K562 (cell line): ENCODE results near the gene GGPS1. TPM values are rescaled to one million over a fixed set of nuclear protein-coding genes. Genes with fewer than 3 reads are reported as not detected.

Experiments
- ATAC-seq: fragments of 200-7000 bp; cut with Tn5 transposase; 3 replicates; pipeline ENCODE4 v1.9.1; 2020; ENCODE audit warnings: moderate library complexity
- BruUV-seq: library from RNA; stranded (reverse); fragments of 400-500 nt; replicated peaks from 2 replicates; lab custom pipeline; 2021; lab: Mats Ljungman, UMichigan
- CTCF ChIA-PET: fragments of 300-600 bp; formaldehyde crosslinking; extraction: SDS; loops from one replicate; lab custom pipeline; 2021; ENCODE audit warnings: low intra/inter-chr PET ratio; lab: Yijun Ruan, JAX
- POLR2A ChIA-PET: fragments of 300-600, 350-650 bp; sonication (Branson Sonifier 250); formaldehyde crosslinking; extraction: SDS; loops from one replicate; lab custom pipeline; 2021; ENCODE audit warnings: antibody characterized with exemption, inconsistent platforms; lab: Yijun Ruan, JAX
- DNase-seq, 4 experiments: peaks; one replicate each; pipeline versions ENCODE4 v3.0.0 to v3.0.0-alpha.2; 2011 to 2018; ENCODE audit warnings: low spot score in 3 of 4, mixed read lengths in 3 of 4; ENCODE audit errors: extremely low read depth in 1 of 4
- FAIRE-seq: peaks from 2 replicates; lab custom pipeline; 2011; peaks lifted over from hg19 to GRCh38; lab: Jason Lieb, UNC
- H2AFZ ChIP-seq: 2 replicates; pipeline ENCODE4 v1.6.0; 2011; ENCODE audit warnings: low read depth, low read length, control low read depth, inconsistent platforms
- H3K27ac ChIP-seq: fragments of 200-600 bp; 3 replicates; pipeline ENCODE4 v1.8.0; 2011; ENCODE audit warnings: low read depth, mild to moderate bottlenecking, control low read depth, inconsistent platforms, low read length, moderate library complexity, mixed read lengths; ENCODE audit errors: extremely low read depth
- H3K27me3 ChIP-seq, 2 experiments: fragments of 300-600 bp in 1 of 2; 2 replicates in 1 of 2; 3 replicates in 1 of 2; pipeline versions ENCODE4 v1.6.0 to v1.8.0; 2011; ENCODE audit warnings: inconsistent platforms in 2 of 2, low read length in 2 of 2, mild to moderate bottlenecking in 1 of 2, mixed read lengths in 1 of 2, moderate library complexity in 1 of 2; ENCODE audit not compliant: control insufficient read depth in 2 of 2, insufficient read depth in 2 of 2
- H3K36me3 ChIP-seq: fragments of 300-600 bp; 3 replicates; pipeline ENCODE4 v1.8.0; 2011; ENCODE audit warnings: mild to moderate bottlenecking, low read length, inconsistent platforms; ENCODE audit not compliant: control insufficient read depth, insufficient read depth
- H3K4me1 ChIP-seq, 2 experiments: fragments of 200-600 bp in 1 of 2; replicated peaks in 1 of 2; 2 replicates in 1 of 2; 3 replicates in 1 of 2; pipeline versions ENCODE4 v1.5.1 to v1.8.0; 2011; ENCODE audit warnings: inconsistent platforms in 2 of 2, low read length in 2 of 2, mild to moderate bottlenecking in 1 of 2, mixed read lengths in 1 of 2, moderate library complexity in 1 of 2; ENCODE audit not compliant: control insufficient read depth in 2 of 2, insufficient read depth in 2 of 2
- H3K4me2 ChIP-seq: 2 replicates; pipeline ENCODE4 v1.6.1; 2011; ENCODE audit warnings: low read length, control low read depth, inconsistent platforms, mixed read lengths; ENCODE audit not compliant: insufficient read depth
- H3K4me3 ChIP-seq: fragments of 200-600 bp; sonication (generic), shearing (Covaris generic); 2 replicates; pipeline ENCODE4 v1.5.1; 2016; ENCODE audit warnings: control low read depth, inconsistent platforms
- H3K79me2 ChIP-seq: fragments of 200-600 bp; 3 replicates; pipeline ENCODE4 v1.8.0; 2011; ENCODE audit warnings: low read length, inconsistent platforms; ENCODE audit not compliant: control insufficient read depth, insufficient read depth
- H3K9ac ChIP-seq, 2 experiments: 2 replicates each; pipeline versions ENCODE4 v1.6.0 to v1.6.1; 2011; ENCODE audit warnings: low read depth in 2 of 2, low read length in 2 of 2, control low read depth in 1 of 2, inconsistent platforms in 1 of 2, mild to moderate bottlenecking in 1 of 2, mixed read lengths in 1 of 2; ENCODE audit not compliant: insufficient read depth in 1 of 2
- H3K9me1 ChIP-seq: one replicate; pipeline ENCODE4 v1.6.0; 2011; ENCODE audit warnings: inconsistent platforms, mild to moderate bottlenecking, low read length, moderate library complexity; ENCODE audit not compliant: control insufficient read depth, insufficient read depth
- H3K9me3 ChIP-seq: replicated peaks from 2 replicates; pipeline ENCODE4 v1.5.1; 2011; ENCODE audit warnings: low read depth, low read length, inconsistent platforms; ENCODE audit not compliant: control insufficient read depth, insufficient read depth
- H4K20me1 ChIP-seq: replicated peaks from 2 replicates; pipeline ENCODE4 v1.6.1; 2011; ENCODE audit warnings: low read length, inconsistent platforms, mixed read lengths; ENCODE audit not compliant: control insufficient read depth, insufficient read depth
- CEBPB ChIP-seq: fragments of 450-650 bp; IDR thresholded peaks from 2 replicates; pipeline ENCODE4 v1.6.1; 2016; ENCODE audit warnings: missing genetic modification characterization, missing compliant biosample characterization
- MTA3 ChIP-seq: fragments of 450-650 bp; formaldehyde crosslinking; IDR thresholded peaks from 2 replicates; pipeline ENCODE4 v1.6.1; 2017; ENCODE audit warnings: mild to moderate bottlenecking, borderline replicate concordance
- NCOA6 ChIP-seq: fragments of 450-650 bp; IDR thresholded peaks from 2 replicates; pipeline ENCODE4 v1.6.1; 2017; ENCODE audit warnings: mild to moderate bottlenecking
- NCOR1 ChIP-seq: fragments of 450-650 bp; IDR thresholded peaks from 2 replicates; pipeline ENCODE4 v1.6.1; 2016; ENCODE audit warnings: mild to moderate bottlenecking, moderate library complexity
- OTX1 ChIP-seq: fragments of 450-650 bp; formaldehyde crosslinking; IDR thresholded peaks from 2 replicates; pipeline ENCODE4 v1.4.0; 2022; ENCODE audit warnings: mild to moderate bottlenecking
- SMARCE1 ChIP-seq: fragments of 450-650 bp; IDR thresholded peaks from 2 replicates; pipeline ENCODE4 v1.7.1; 2016; ENCODE audit warnings: mild to moderate bottlenecking
- SRSF9 ChIP-seq: fragments of 200-400 bp; formaldehyde crosslinking; IDR thresholded peaks from 2 replicates; pipeline ENCODE4 v1.6.1; 2017; ENCODE audit warnings: low read depth, low read length, borderline replicate concordance
- TOE1 ChIP-seq, 2 experiments: fragments of 450-650 bp in 1 of 2; sonication (generic) in 1 of 2; formaldehyde crosslinking in 1 of 2; IDR thresholded peaks; 2 replicates each; pipeline versions ENCODE4 v1.7.1 to v1.8.0; 2016 to 2022; ENCODE audit warnings: borderline replicate concordance in 2 of 2, mild to moderate bottlenecking in 2 of 2, antibody characterized with exemption in 1 of 2, inconsistent platforms in 1 of 2, low read depth in 1 of 2, missing genetic modification reagents in 1 of 2, moderate library complexity in 1 of 2
- ZNF282 ChIP-seq: sonication (generic); formaldehyde crosslinking; IDR thresholded peaks from 2 replicates; pipeline ENCODE4 v1.8.1; 2023; ENCODE audit warnings: missing genetic modification reagents
- WGBS: fragments of 100-300 bp; shearing (Covaris generic); methylation state at CpG from one replicate; pipeline ENCODE4 v1.1.6; 2016; ENCODE audit warnings: low coverage, mixed read lengths; ENCODE audit not compliant: insufficient coverage; ENCODE audit errors: missing lambda C conversion rate; 5-methylcytosine and 5-hydroxymethylcytosine counted together
- in situ Hi-C: fragments of 300-500 bp; cut with MboI; formaldehyde crosslinking; loops from 4 replicates; pipeline ENCODE4 v1.15.0; 2018; ENCODE audit warnings: inconsistent platforms, mixed read lengths
- intact Hi-C: fragments of 100-400 bp; cut with micrococcal nuclease; formaldehyde crosslinking; loops from 2 replicates; pipeline ENCODE4 v1.14.2; 2022
- polyA plus RNA-seq, 8 experiments: library from polyadenylated mRNA; depleted of rRNA in 4 of 8; stranded (reverse) in 5 of 8; unstranded in 3 of 8; fragments of >200 nt; fragmentation: Nextera tagmentation in 2 of 8; fragmentation: Illumina TruSeq in 1 of 8; extraction: Ambion mirVana in 2 of 8; extraction: Trizol in 1 of 8; gene quantifications; 2 replicates each; pipeline versions ENCODE4 v1.2.1 to v1.2.3, GENCODE V29; 2011 to 2014; ENCODE audit warnings: inconsistent platforms in 1 of 8, missing spikeins in 1 of 8
- total RNA-seq, 7 experiments: library from RNA; depleted of rRNA in 6 of 7; stranded (reverse); fragments of >200 nt in 6 of 7; fragmentation: Illumina TruSeq in 2 of 7; extraction: Trizol in 2 of 7; gene quantifications; 2 replicates each; pipeline versions ENCODE4 v1.2.1 to v1.2.3, GENCODE V29; 2011 to 2021; ENCODE audit warnings: low replicate concordance in 1 of 7

Gene GGPS1
- total and polyA plus RNA-seq, 9 of the 15 experiments (the other 6 are each of a cell fraction or from before 2014, with no cell fraction given), result 18.8 to 104 (median 56.3) TPM

DNA sequence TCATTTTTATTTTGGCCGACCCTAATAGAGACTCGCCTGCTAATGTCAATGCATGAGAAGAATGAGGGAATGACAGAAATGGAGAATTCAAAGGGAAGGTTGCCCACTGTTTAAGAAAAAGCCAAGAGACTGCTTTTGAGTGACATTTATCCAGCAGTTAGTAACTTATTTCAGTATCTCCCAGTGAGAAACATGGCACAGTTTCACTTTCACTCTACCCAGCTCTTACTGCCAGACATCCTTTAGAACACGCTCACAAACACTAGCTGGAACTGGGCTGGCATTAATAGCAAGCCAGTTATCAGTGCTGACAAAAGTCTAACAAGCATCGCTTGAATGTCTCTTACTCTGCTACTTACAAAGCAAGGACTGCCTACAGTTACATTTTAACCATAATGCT is 8.5 kb downstream of the GGPS1 start:
- CTCF ChIA-PET, result no interaction called here
- Histone ChIP-seq H3K27me3 (no peaks in the 10 kb centered on the region), H3K4me3 (no peak overlapping the region), H3K4me2 (no peak overlapping the region), H4K20me1 (no peaks in the 10 kb centered on the region), H2AFZ (no peak overlapping the region), H3K9me3 (no peaks in the 10 kb centered on the region), H3K4me1 (peaks cover 0 to 6% of the 10 kb centered on the region in 2 experiments; a peak in 2 of 5 replicates), H3K27ac (no peak overlapping the region), H3K79me2 (peaks cover 38% of the 10 kb centered on the region), H3K36me3 (peaks cover 47% of the 10 kb centered on the region), H3K9me1 (no peaks in the 10 kb centered on the region), H3K9ac (no peak overlapping the region)
- WGBS, result 94% methylated on average over 4 of the region's 4 CpGs
- FAIRE-seq (no peak), ATAC-seq (no peak), DNase-seq (no peak)
- in situ Hi-C loops, result no loop called here
- intact Hi-C loops, result no loop called here
- POLR2A ChIA-PET, result no interaction called here
- no TSS peak for BruUV-seq
- TF ChIP-seq OTX1 (CRISPR knock-in tag) (no peak), NCOA6 (no peak), NCOR1 (no peak), TOE1 (IDR thresholded peaks at IDR 0.05; ENCODE audit: borderline replicate concordance) (no peak), TOE1 (CRISPR knock-in tag; IDR thresholded peaks at IDR 0.05; ENCODE audit: borderline replicate concordance, low read depth) (no peak), MTA3 (no peak), SMARCE1 (no peak), CEBPB (tag) (no peak), SRSF9 (no peak), ZNF282 (CRISPR knock-in tag) (no peak)
